ENCODE results near the gene DYRK1A.

DNA sequence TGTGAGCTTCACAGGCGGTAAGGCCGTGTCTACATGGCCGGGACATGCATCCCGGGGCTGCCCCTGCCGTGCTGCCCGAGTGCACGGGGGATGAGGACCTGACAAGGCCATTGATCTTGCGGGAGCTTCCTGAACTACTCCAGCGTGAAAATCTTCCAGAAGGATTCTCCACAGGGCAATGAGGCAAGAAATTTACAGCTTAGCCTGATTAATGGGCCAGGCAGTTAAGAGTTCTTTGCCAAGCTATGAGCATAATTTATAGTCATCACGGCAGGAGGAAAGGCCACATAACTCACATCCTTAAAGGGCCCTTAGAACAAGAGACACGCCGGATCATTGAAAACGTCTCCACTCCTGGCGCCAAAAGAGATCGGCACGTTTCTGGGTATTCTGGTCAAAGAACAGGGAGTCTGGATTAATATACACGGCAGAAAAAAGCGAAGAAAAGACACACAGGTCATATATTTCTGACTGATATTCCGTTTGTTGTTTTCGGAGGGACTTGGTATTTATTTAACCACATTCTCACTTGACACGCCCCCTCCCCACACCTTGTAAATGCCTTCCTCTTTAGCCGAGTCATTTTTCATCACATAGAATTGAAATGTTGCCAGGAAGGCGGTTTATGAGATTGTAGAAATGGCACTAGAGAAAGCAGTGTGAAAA lies 180.5 kb downstream of the DYRK1A start:
- TF ChIP-seq, protein P1, sequence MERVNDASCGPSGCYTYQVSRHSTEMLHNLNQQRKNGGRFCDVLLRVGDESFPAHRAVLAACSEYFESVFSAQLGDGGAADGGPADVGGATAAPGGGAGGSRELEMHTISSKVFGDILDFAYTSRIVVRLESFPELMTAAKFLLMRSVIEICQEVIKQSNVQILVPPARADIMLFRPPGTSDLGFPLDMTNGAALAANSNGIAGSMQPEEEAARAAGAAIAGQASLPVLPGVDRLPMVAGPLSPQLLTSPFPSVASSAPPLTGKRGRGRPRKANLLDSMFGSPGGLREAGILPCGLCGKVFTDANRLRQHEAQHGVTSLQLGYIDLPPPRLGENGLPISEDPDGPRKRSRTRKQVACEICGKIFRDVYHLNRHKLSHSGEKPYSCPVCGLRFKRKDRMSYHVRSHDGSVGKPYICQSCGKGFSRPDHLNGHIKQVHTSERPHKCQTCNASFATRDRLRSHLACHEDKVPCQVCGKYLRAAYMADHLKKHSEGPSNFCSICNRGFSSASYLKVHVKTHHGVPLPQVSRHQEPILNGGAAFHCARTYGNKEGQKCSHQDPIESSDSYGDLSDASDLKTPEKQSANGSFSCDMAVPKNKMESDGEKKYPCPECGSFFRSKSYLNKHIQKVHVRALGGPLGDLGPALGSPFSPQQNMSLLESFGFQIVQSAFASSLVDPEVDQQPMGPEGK (CRISPR knock-in tag; IDR thresholded peaks at IDR 0.05; ENCODE audit: borderline replicate concordance) = no peak
- TF ChIP-seq ZNF565 (CRISPR knock-in tag; conservative IDR thresholded peaks at IDR 0.05; ENCODE audit: low read depth) = no peak
